GM13977 (cell line): ENCODE measurements around the gene EXOC4.

Experiments used
- DNase-seq: peaks from one replicate; pipeline ENCODE4 v3.0.0; 2012; ENCODE audit warnings: low spot score
- in situ Hi-C: fragments of 300-500 bp; cut with MboI; formaldehyde crosslinking; loops from one replicate; pipeline ENCODE4 v1.12.0; 2022; ENCODE audit warnings: low sequenced_read_pairs, low pct_unique_long_range_greater_than_20kb, mixed read lengths, inconsistent platforms; ENCODE audit not compliant: unreplicated experiment
- TF ChIP-seq, protein P1 (sequence below): IDR thresholded peaks from 2 replicates; pipeline ENCODE4 v1.5.1; 2012; ENCODE audit warnings: mild to moderate bottlenecking, control low read depth; ENCODE audit not compliant: insufficient read depth; ENCODE audit errors: extremely low read depth, missing control alignments

The EXOC4 gene

DNA sequence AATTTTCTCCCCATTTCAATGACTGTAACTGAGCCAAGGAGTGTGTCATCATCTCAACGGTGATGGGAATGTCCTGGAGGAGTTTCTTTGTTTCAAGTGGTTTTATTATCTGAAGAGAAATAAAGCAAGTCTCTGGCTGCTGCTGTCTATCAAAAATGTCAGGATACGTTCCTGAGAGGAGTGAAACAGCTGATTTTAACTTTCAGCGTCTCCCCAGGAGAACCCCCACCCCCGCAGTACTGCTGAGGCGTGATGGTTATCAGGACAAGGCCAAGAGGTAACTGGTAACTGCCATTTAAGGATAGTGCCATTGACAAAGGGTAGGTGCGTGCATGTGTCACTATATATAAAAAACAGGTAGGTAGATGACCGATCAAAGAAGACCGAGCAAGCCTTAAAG lies 803.9 kb downstream of the EXOC4 start:
- no peak for DNase-seq
- TF ChIP-seq, protein P1, sequence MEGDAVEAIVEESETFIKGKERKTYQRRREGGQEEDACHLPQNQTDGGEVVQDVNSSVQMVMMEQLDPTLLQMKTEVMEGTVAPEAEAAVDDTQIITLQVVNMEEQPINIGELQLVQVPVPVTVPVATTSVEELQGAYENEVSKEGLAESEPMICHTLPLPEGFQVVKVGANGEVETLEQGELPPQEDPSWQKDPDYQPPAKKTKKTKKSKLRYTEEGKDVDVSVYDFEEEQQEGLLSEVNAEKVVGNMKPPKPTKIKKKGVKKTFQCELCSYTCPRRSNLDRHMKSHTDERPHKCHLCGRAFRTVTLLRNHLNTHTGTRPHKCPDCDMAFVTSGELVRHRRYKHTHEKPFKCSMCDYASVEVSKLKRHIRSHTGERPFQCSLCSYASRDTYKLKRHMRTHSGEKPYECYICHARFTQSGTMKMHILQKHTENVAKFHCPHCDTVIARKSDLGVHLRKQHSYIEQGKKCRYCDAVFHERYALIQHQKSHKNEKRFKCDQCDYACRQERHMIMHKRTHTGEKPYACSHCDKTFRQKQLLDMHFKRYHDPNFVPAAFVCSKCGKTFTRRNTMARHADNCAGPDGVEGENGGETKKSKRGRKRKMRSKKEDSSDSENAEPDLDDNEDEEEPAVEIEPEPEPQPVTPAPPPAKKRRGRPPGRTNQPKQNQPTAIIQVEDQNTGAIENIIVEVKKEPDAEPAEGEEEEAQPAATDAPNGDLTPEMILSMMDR, result no peak
- in situ Hi-C loops, result no loop called here

DNA sequence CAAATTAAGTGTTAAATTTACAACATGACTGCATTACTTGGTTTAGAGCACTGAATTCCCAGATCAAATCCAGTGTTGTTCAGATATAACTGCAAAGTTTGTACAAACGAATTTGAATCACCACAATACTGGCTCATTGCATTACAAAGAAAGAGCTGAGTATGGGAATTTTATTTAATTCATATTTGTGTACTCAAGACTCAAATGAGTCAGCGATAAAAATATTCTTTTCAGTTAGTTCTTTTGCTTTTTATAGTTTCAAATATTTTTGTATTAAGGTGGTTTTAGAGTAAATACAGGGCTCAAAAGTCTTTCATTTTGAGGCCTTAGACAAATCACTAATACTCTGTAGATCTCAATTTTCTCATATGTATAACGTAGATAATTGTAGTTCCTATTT lies 805.6 kb downstream of the EXOC4 start:
- DNase-seq, result no peak
- TF ChIP-seq, protein P1, result no peak
- in situ Hi-C loops, result no loop called here

DNA sequence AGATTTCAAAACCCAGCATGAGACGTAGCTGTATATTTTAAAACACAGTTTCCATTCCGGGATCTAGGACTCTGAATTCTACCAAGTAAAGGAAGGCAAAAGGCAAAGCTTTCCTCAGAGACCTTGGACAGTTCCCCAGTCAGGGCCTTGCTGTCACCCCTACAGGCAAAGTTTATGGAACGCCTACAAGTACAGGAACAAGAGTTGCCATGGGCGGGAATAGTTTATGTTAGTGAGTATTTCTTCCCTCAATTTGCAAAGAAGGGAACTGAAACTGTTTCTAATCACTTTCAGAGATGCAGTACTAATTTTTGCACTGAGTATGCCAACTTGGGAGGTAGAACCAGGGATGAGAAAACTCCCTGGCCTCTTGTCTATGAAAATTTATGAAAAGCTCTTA lies 806.1 kb downstream of the EXOC4 start:
- no peak for DNase-seq
- in situ Hi-C loops, result no loop called here
- TF ChIP-seq, protein P1, result no peak

DNA sequence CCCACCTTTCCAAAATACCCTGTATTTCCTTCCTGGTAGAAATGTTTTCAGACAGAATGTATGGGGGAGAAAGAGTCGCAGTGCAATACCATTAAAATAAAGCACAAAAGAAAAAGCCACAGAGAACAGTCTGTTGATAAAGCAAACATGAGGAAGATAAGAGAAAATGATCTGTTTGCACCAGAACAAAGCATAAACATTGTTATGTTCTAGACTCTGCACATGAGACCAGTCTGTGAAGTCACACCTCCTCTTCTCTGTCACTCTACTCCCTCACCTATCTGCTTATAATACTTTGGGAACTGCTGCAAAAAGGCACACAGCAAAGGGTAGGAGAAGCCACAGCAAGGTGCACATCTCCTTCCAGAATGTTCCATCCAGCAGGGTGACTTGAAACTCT lies 807.0 kb downstream of the EXOC4 start:
- DNase-seq, result no peak
- TF ChIP-seq, protein P1, result no peak
- in situ Hi-C loops, result no loop called here

DNA sequence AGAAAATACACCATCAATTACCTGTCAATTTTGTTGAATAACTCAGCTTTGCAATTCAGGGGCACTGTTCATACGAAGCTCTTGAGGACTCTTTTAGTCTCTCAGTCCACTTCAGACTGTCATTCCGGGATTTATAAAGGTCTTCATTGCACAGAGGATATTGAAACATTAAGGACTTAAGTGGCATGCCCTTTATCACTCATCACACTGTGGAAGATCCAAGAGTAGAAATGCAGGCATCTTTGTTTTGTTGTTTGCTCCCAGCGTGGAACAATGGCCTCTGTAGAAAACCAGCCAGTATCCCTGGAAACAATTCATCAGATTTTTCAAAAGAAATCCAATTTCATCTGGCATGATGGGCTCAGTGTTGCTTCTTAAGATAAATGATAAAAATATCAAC lies 808.0 kb downstream of the EXOC4 start:
- TF ChIP-seq, protein P1, result no peak
- in situ Hi-C loops, result no loop called here
- no peak for DNase-seq

DNA sequence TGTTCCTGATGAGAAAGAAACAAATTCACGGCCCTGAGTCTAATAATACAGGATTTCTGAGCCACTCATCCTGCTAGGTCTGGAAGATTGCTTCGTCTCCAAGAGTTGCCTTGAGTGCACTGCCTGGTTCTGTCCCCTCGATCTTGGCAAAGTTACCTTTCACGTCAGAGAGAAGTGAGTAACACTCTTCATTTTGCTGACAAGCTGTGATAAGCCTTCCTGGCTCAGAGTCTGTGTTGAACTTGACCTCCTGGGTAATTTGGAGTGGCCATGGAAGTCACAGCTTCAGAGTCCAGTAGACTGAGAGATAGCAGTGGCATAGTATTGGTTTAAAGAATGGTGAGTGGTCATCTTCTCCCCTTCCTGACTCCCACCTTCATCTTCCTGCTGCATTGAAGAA lies 809.6 kb downstream of the EXOC4 start:
- DNase-seq, result no peak
- in situ Hi-C loops, result no loop called here
- TF ChIP-seq, protein P1, result no peak

DNA sequence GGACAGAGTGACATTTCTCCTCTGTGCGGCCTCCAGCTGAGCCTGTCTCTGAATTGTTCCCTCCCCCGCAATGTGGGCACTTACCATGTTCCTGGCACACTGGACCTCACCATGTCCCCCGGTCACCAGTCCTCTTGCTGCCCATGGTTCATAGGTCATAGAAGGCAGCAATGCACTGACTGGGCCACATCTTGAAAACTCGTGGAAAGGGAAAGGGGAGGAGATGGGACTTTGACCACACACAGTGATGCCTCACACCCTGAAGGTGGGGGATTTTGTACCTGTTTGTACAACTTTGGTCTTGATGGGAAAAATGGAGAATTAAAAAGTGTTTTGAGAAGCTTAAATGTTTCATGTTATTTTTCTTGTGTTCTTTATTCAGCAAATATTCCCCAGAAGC lies 812.5 kb downstream of the EXOC4 start:
- in situ Hi-C loops, result no loop called here
- DNase-seq, result no peak
- TF ChIP-seq, protein P1, result no peak
